Activated CD8-positive, alpha-beta T cell treated with anti-CD3 and anti-CD28 coated beads for 36 hours (primary cell): ENCODE results near the gene TMEM72. TPM values are rescaled to one million over a fixed set of nuclear protein-coding genes. Genes with fewer than 3 reads are reported as not detected.

Source experiments
- ATAC-seq: fragments of 200-7000 bp; cut with Tn5 transposase; one replicate; pipeline ENCODE4 v1.10.0; 2021; ENCODE audit warnings: mild to moderate bottlenecking, moderate library complexity
- CTCF ChIA-PET: fragments of 350-600 bp; sonication (Branson Sonifier 250); formaldehyde crosslinking; loops from one replicate; lab custom pipeline; 2021; ENCODE audit warnings: antibody characterized with exemption; lab: Charles Lee
- POLR2A ChIA-PET: fragments of 350-600 bp; sonication (Branson Sonifier 250); formaldehyde crosslinking; loops from one replicate; lab custom pipeline; 2021; ENCODE audit warnings: antibody characterized with exemption; lab: Charles Lee
- DNase-seq: peaks from one replicate; pipeline ENCODE4 v3.0.0-alpha.2; 2020
- H3K27ac Mint-ChIP-seq: one replicate; pipeline ENCODE4 v1.8.0; 2021; ENCODE audit warnings: mild to moderate bottlenecking, mixed read lengths
- H3K27me3 Mint-ChIP-seq: one replicate; pipeline ENCODE4 v1.8.0; 2021; ENCODE audit warnings: mixed read lengths
- H3K36me3 Mint-ChIP-seq: one replicate; pipeline ENCODE4 v1.8.0; 2021; ENCODE audit warnings: low read depth, mixed read lengths
- H3K4me1 Mint-ChIP-seq: one replicate; pipeline ENCODE4 v1.8.0; 2021; ENCODE audit warnings: low read depth, mixed read lengths
- H3K4me3 Mint-ChIP-seq: one replicate; pipeline ENCODE4 v1.8.0; 2021; ENCODE audit warnings: mild to moderate bottlenecking, moderate library complexity, mixed read lengths
- H3K9me3 Mint-ChIP-seq: one replicate; pipeline ENCODE4 v1.8.0; 2021; ENCODE audit warnings: mixed read lengths
- CTCF ChIP-seq: fragments of 200-600 bp; IDR thresholded peaks from one replicate; pipeline ENCODE4 v1.8.0; 2022; ENCODE audit warnings: antibody characterized with exemption, mild to moderate bottlenecking
- intact Hi-C: fragments of 100-400 bp; cut with micrococcal nuclease; formaldehyde crosslinking; loops from one replicate; pipeline ENCODE4 v1.10.0; 2022
- total RNA-seq, 2 experiments: library from RNA; stranded (reverse); gene quantifications; one replicate each; pipeline ENCODE4 v1.2.3, GENCODE V29; 2021

Gene TMEM72
- total RNA-seq, 2 experiments from 2014 or later, result not detected

- intact Hi-C loops, result no loop called here
- H3K4me3 Mint-ChIP-seq, result no peak overlapping the region
- H3K27ac Mint-ChIP-seq, result no peak overlapping the region
- H3K36me3 Mint-ChIP-seq, result no peaks in the 10 kb centered on the region
- no peak for TF ChIP-seq CTCF
- no peaks in the 10 kb centered on the region for H3K9me3 Mint-ChIP-seq
- DNase-seq (no peak), ATAC-seq (no peak)
- CTCF ChIA-PET, result no interaction called here
- peaks cover 9% of the 10 kb centered on the region for H3K27me3 Mint-ChIP-seq
- POLR2A ChIA-PET, result no interaction called here
- no peaks in the 10 kb centered on the region for H3K4me1 Mint-ChIP-seq
Observed at GRCh38 chr10:44886966-44887365, 24.2 kb upstream of the TMEM72 start.

GRCh38 chr10:44888886-44889285 lies 22.3 kb upstream of the TMEM72 start:
- ChIA-PET POLR2A (no interaction called here), CTCF (no interaction called here)

GRCh38 chr10:44889834-44890233 lies 21.3 kb upstream of the TMEM72 start:
- intact Hi-C loops, result no loop called here
- ChIA-PET POLR2A (no interaction called here), CTCF (no interaction called here)
- Mint-ChIP-seq H3K27ac (no peak overlapping the region), H3K4me3 (no peak overlapping the region), H3K27me3 (no peaks in the 10 kb centered on the region), H3K9me3 (no peaks in the 10 kb centered on the region), H3K36me3 (no peaks in the 10 kb centered on the region), H3K4me1 (no peaks in the 10 kb centered on the region)
- no peak for ATAC-seq
- no peak for DNase-seq
- no peak for TF ChIP-seq CTCF

More at GRCh38 chr10:44888886-44889285, 22.3 kb upstream of the TMEM72 start:
- Mint-ChIP-seq H3K36me3 (no peaks in the 10 kb centered on the region), H3K27me3 (no peaks in the 10 kb centered on the region), H3K9me3 (no peaks in the 10 kb centered on the region), H3K4me1 (no peaks in the 10 kb centered on the region), H3K27ac (no peak overlapping the region), H3K4me3 (no peak overlapping the region)
- TF ChIP-seq CTCF, result no peak
- DNase-seq, result no peak
- intact Hi-C loops, result no loop called here
- no peak for ATAC-seq

- no peak overlapping the region for H3K27ac Mint-ChIP-seq
- no peak overlapping the region for H3K4me3 Mint-ChIP-seq
- H3K9me3 Mint-ChIP-seq, result no peaks in the 10 kb centered on the region
- ATAC-seq (no peak), DNase-seq (no peak)
- CTCF ChIA-PET, result no interaction called here
- no peaks in the 10 kb centered on the region for H3K36me3 Mint-ChIP-seq
- intact Hi-C loops, result no loop called here
- POLR2A ChIA-PET, result no interaction called here
- H3K4me1 Mint-ChIP-seq, result no peaks in the 10 kb centered on the region
- H3K27me3 Mint-ChIP-seq, result no peaks in the 10 kb centered on the region
- TF ChIP-seq CTCF, result no peak
Observed at GRCh38 chr10:44890696-44891563, 20.2 kb upstream of the TMEM72 start.

- Mint-ChIP-seq H3K36me3 (no peaks in the 10 kb centered on the region), H3K27ac (no peak overlapping the region), H3K4me1 (no peaks in the 10 kb centered on the region), H3K9me3 (no peaks in the 10 kb centered on the region), H3K4me3 (no peak overlapping the region), H3K27me3 (no peaks in the 10 kb centered on the region)
- intact Hi-C loops, result no loop called here
- no peak for ATAC-seq
- ChIA-PET CTCF (no interaction called here), POLR2A (no interaction called here)
- no peak for TF ChIP-seq CTCF
- no peak for DNase-seq
Observed at GRCh38 chr10:44891721-44892120, 19.4 kb upstream of the TMEM72 start.
